SK-N-SH (cell line): ENCODE results near the gene CSTF2.

Experiments
- CTCF ChIP-seq: fragments of 200-600 bp; sonication (generic); IDR thresholded peaks from 2 replicates; pipeline ENCODE4 v1.6.1; 2017; ENCODE audit warnings: antibody characterized with exemption, mild to moderate bottlenecking, moderate library complexity
- ELF1 ChIP-seq: IDR thresholded peaks from 2 replicates; pipeline ENCODE4 v1.4.0; 2012
- EP300 ChIP-seq, 2 experiments: IDR thresholded peaks; 2 replicates each; pipeline versions ENCODE4 v1.4.0 to v1.6.1; 2012; ENCODE audit warnings: borderline replicate concordance in 1 of 2, low read depth in 1 of 2, low read length in 1 of 2
- NFIC ChIP-seq: IDR thresholded peaks from 2 replicates; pipeline ENCODE4 v1.4.0; 2012; ENCODE audit warnings: borderline replicate concordance
- POLR2AphosphoS5 ChIP-seq: IDR thresholded peaks from 2 replicates; pipeline ENCODE4 v1.6.1; 2012; ENCODE audit warnings: low read depth, low read length
- RAD21 ChIP-seq: IDR thresholded peaks from 2 replicates; pipeline ENCODE4 v1.6.1; 2012; ENCODE audit warnings: mild to moderate bottlenecking, low read length
- RFX5 ChIP-seq: IDR thresholded peaks from 2 replicates; pipeline ENCODE4 v1.6.1; 2012; ENCODE audit warnings: mild to moderate bottlenecking, improper control_type of control experiment, low read length
- YY1 ChIP-seq: IDR thresholded peaks from 2 replicates; pipeline ENCODE4 v1.4.0; 2012; ENCODE audit warnings: low read depth, mild to moderate bottlenecking
- TF ChIP-seq, protein P1 (sequence below): fragments of 150-350 bp; IDR thresholded peaks from 2 replicates; pipeline ENCODE4 v1.6.1; 2016; ENCODE audit warnings: mild to moderate bottlenecking, low read depth, low read length
- TF ChIP-seq, protein P2 (sequence below): IDR thresholded peaks from 2 replicates; pipeline ENCODE4 v1.4.0; 2012; ENCODE audit warnings: low read depth
- TF ChIP-seq, protein P3 (sequence below): IDR thresholded peaks from 2 replicates; pipeline ENCODE4 v1.6.1; 2012; ENCODE audit warnings: mild to moderate bottlenecking, low read depth, low read length, moderate library complexity
- TF ChIP-seq, protein P4 (sequence below): IDR thresholded peaks from 2 replicates; pipeline ENCODE4 v1.4.0; 2012; ENCODE audit warnings: low read depth, borderline replicate concordance

DNA sequence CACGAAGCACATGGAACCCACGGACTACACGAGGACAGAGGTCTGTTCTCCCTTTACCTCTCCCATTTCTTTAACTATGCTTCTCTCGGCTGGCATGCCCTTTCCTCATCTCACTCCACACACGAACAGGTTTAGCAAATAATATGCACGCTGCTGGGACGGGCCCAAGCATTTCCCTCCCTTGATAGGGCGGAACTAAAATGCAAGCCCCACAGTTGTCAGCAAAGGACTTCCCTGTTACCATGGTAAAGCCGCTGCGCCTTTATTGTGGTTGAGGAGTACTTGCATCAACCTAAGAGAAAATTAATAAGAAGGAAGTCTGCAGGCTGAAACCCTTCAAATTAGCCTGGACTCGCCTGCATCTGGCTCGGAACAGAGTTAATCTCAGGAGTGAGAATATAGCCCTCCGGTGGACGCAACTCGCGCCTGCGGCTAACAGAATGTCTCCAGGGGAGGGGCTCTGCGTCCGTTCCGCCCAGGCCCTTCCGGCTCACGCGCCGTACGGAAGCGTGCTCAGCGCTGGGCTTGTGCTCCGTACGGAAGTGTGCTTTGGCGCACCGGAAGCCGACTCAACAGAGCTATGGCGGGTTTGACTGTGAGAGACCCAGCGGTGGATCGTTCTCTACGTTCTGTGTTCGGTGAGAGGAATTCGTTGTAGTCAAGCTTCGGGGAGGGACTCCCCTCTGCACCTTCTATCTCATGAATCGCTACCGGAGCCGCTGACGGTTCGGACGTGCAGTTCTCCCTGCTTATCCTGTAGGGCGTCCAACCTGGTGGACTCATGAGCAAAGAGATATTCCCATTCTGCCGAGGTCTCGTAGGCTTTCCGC is at the start of gene CSTF2:
- peak; percentile 38 for TF ChIP-seq CTCF
- TF ChIP-seq, protein P1, sequence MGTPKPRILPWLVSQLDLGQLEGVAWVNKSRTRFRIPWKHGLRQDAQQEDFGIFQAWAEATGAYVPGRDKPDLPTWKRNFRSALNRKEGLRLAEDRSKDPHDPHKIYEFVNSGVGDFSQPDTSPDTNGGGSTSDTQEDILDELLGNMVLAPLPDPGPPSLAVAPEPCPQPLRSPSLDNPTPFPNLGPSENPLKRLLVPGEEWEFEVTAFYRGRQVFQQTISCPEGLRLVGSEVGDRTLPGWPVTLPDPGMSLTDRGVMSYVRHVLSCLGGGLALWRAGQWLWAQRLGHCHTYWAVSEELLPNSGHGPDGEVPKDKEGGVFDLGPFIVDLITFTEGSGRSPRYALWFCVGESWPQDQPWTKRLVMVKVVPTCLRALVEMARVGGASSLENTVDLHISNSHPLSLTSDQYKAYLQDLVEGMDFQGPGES, result no peak
- no peak for TF ChIP-seq NFIC
- TF ChIP-seq YY1, result peak; percentile 82; the same call in 1 of the 2 replicates
- TF ChIP-seq, protein P2, sequence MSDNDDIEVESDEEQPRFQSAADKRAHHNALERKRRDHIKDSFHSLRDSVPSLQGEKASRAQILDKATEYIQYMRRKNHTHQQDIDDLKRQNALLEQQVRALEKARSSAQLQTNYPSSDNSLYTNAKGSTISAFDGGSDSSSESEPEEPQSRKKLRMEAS, result peak; percentile 75
- TF ChIP-seq, protein P3, sequence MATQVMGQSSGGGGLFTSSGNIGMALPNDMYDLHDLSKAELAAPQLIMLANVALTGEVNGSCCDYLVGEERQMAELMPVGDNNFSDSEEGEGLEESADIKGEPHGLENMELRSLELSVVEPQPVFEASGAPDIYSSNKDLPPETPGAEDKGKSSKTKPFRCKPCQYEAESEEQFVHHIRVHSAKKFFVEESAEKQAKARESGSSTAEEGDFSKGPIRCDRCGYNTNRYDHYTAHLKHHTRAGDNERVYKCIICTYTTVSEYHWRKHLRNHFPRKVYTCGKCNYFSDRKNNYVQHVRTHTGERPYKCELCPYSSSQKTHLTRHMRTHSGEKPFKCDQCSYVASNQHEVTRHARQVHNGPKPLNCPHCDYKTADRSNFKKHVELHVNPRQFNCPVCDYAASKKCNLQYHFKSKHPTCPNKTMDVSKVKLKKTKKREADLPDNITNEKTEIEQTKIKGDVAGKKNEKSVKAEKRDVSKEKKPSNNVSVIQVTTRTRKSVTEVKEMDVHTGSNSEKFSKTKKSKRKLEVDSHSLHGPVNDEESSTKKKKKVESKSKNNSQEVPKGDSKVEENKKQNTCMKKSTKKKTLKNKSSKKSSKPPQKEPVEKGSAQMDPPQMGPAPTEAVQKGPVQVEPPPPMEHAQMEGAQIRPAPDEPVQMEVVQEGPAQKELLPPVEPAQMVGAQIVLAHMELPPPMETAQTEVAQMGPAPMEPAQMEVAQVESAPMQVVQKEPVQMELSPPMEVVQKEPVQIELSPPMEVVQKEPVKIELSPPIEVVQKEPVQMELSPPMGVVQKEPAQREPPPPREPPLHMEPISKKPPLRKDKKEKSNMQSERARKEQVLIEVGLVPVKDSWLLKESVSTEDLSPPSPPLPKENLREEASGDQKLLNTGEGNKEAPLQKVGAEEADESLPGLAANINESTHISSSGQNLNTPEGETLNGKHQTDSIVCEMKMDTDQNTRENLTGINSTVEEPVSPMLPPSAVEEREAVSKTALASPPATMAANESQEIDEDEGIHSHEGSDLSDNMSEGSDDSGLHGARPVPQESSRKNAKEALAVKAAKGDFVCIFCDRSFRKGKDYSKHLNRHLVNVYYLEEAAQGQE, result no peak
- TF ChIP-seq POLR2AphosphoS5, result peak; percentile 68
- peak; percentile 31 for TF ChIP-seq RFX5
- TF ChIP-seq, protein P4, sequence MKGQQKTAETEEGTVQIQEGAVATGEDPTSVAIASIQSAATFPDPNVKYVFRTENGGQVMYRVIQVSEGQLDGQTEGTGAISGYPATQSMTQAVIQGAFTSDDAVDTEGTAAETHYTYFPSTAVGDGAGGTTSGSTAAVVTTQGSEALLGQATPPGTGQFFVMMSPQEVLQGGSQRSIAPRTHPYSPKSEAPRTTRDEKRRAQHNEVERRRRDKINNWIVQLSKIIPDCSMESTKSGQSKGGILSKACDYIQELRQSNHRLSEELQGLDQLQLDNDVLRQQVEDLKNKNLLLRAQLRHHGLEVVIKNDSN, result no peak
- TF ChIP-seq ELF1, result peak; percentile 80
- no peak for TF ChIP-seq EP300 (IDR thresholded peaks at IDR 0.05; ENCODE audit: borderline replicate concordance in 1 of 2, low read depth in 1 of 2, low read length in 1 of 2)
- no peak for TF ChIP-seq RAD21
